H9 (cell line): ENCODE data around the gene AHSG. TPM values are rescaled to one million over a fixed set of nuclear protein-coding genes. Genes with fewer than 3 reads are reported as not detected.

ENCODE experiments used
- DNase-seq: peaks from one replicate; pipeline ENCODE4 v3.0.0-alpha.2; 2017
- H2AFZ ChIP-seq: one replicate; pipeline ENCODE4 v1.6.1; 2013; ENCODE audit warnings: mild to moderate bottlenecking, low read length, control low read depth, moderate library complexity
- H2AK5ac ChIP-seq: 2 replicates; pipeline ENCODE4 v1.6.1; 2013; ENCODE audit warnings: low read length, control low read depth, mixed read lengths; ENCODE audit not compliant: insufficient read length
- H2BK120ac ChIP-seq: one replicate; pipeline ENCODE4 v1.6.1; 2013; ENCODE audit warnings: low read depth, mild to moderate bottlenecking, low read length, control low read depth, inconsistent platforms; ENCODE audit not compliant: poor library complexity, severe bottlenecking
- H2BK12ac ChIP-seq: 2 replicates; pipeline ENCODE4 v1.6.1; 2013; ENCODE audit warnings: low read length, control low read depth, mixed read lengths, low read depth; ENCODE audit not compliant: insufficient read length
- H2BK15ac ChIP-seq: 2 replicates; pipeline ENCODE4 v1.6.1; 2013; ENCODE audit warnings: low read depth, low read length, control low read depth
- H2BK20ac ChIP-seq: one replicate; pipeline ENCODE4 v1.6.1; 2013; ENCODE audit warnings: low read depth, mild to moderate bottlenecking, low read length, control low read depth, inconsistent platforms; ENCODE audit not compliant: poor library complexity, severe bottlenecking
- H2BK5ac ChIP-seq: 2 replicates; pipeline ENCODE4 v1.6.1; 2013; ENCODE audit warnings: low read length, control low read depth, mixed read lengths; ENCODE audit not compliant: insufficient read length
- H3K14ac ChIP-seq: 2 replicates; pipeline ENCODE4 v1.6.1; 2013; ENCODE audit warnings: low read length, control low read depth; ENCODE audit not compliant: insufficient read depth
- H3K18ac ChIP-seq: 2 replicates; pipeline ENCODE4 v1.6.1; 2013; ENCODE audit warnings: low read depth, mild to moderate bottlenecking, mixed read lengths, low read length, control low read depth; ENCODE audit not compliant: insufficient read length
- H3K23ac ChIP-seq: 2 replicates; pipeline ENCODE4 v1.6.1; 2013; ENCODE audit warnings: low read length, control low read depth, mixed read lengths, low read depth; ENCODE audit not compliant: insufficient read length
- H3K23me2 ChIP-seq: 2 replicates; pipeline ENCODE4 v1.6.1; 2013; ENCODE audit warnings: low read depth, mild to moderate bottlenecking, mixed read lengths, low read length, control low read depth; ENCODE audit not compliant: insufficient read length, poor library complexity, severe bottlenecking
- H3K27ac ChIP-seq: 2 replicates; pipeline ENCODE4 v1.5.1; 2013; ENCODE audit warnings: low read length, control low read depth, mixed read lengths, low read depth; ENCODE audit not compliant: insufficient read length
- H3K27me3 ChIP-seq: 2 replicates; pipeline ENCODE4 v1.6.1; 2013; ENCODE audit warnings: low read length, control low read depth, inconsistent platforms; ENCODE audit not compliant: insufficient read depth
- H3K4ac ChIP-seq: 2 replicates; pipeline ENCODE4 v1.6.1; 2013; ENCODE audit warnings: low read depth, mild to moderate bottlenecking, control low read depth, inconsistent platforms, low read length, moderate library complexity
- H3K4me1 ChIP-seq: 2 replicates; pipeline ENCODE4 v1.6.1; 2013; ENCODE audit warnings: low read length, control low read depth, inconsistent platforms; ENCODE audit not compliant: insufficient read depth
- H3K4me2 ChIP-seq: 2 replicates; pipeline ENCODE4 v1.6.1; 2013; ENCODE audit warnings: low read length, control low read depth, mixed read lengths; ENCODE audit not compliant: insufficient read length, insufficient read depth
- H3K56ac ChIP-seq: 2 replicates; pipeline ENCODE4 v1.6.1; 2013; ENCODE audit warnings: low read depth, mild to moderate bottlenecking, mixed read lengths, low read length, control low read depth; ENCODE audit not compliant: insufficient read length
- H3K79me1 ChIP-seq: 2 replicates; pipeline ENCODE4 v1.6.1; 2013; ENCODE audit warnings: low read depth, mild to moderate bottlenecking, moderate library complexity, low read length, control low read depth, inconsistent platforms; ENCODE audit not compliant: insufficient read depth, poor library complexity, severe bottlenecking
- H3K79me2 ChIP-seq: 2 replicates; pipeline ENCODE4 v1.6.1; 2013; ENCODE audit warnings: low read length, control low read depth, inconsistent platforms; ENCODE audit not compliant: insufficient read depth
- H3K9ac ChIP-seq: 2 replicates; pipeline ENCODE4 v1.6.1; 2013; ENCODE audit warnings: low read length, control low read depth, mixed read lengths; ENCODE audit not compliant: insufficient read length; ENCODE audit errors: extremely low read depth
- H3K9me3 ChIP-seq: one replicate; pipeline ENCODE4 v1.6.1; 2013; ENCODE audit warnings: low read depth, low read length, inconsistent platforms; ENCODE audit not compliant: control insufficient read depth
- H3T11ph ChIP-seq: one replicate; pipeline ENCODE4 v1.6.1; 2013; ENCODE audit warnings: mild to moderate bottlenecking, low read length, control low read depth, inconsistent platforms
- H4K20me1 ChIP-seq: one replicate; pipeline ENCODE4 v1.6.1; 2013; ENCODE audit not compliant: control insufficient read depth, insufficient read length, insufficient read depth
- H4K5ac ChIP-seq: 2 replicates; pipeline ENCODE4 v1.6.1; 2013; ENCODE audit warnings: low read depth, mild to moderate bottlenecking, mixed read lengths, low read length, control low read depth; ENCODE audit not compliant: insufficient read length
- H4K8ac ChIP-seq: replicated peaks from 2 replicates; pipeline ENCODE4 v1.6.1; 2013; ENCODE audit warnings: low read length, control low read depth, mixed read lengths, low read depth; ENCODE audit not compliant: insufficient read length
- H4K91ac ChIP-seq: 2 replicates; pipeline ENCODE4 v1.6.1; 2013; ENCODE audit warnings: low read depth, mild to moderate bottlenecking, moderate library complexity, mixed read lengths, low read length, control low read depth; ENCODE audit not compliant: insufficient read length
- H3K27ac Mint-ChIP-seq, 3 experiments: 2 replicates in 2 of 3; 3 replicates in 1 of 3; pipeline ENCODE4 v1.8.0; 2020 to 2021; ENCODE audit warnings: mixed read lengths in 3 of 3, mild to moderate bottlenecking in 1 of 3, moderate library complexity in 1 of 3
- H3K27me3 Mint-ChIP-seq: 2 replicates; pipeline ENCODE4 v1.8.0; 2021; ENCODE audit warnings: low read depth, mild to moderate bottlenecking, moderate library complexity, mixed read lengths
- H3K36me3 Mint-ChIP-seq, 3 experiments: 2 replicates in 2 of 3; 3 replicates in 1 of 3; pipeline ENCODE4 v1.8.0; 2020 to 2021; ENCODE audit warnings: low read depth in 3 of 3, mixed read lengths in 3 of 3; ENCODE audit not compliant: insufficient read depth in 1 of 3
- H3K4me1 Mint-ChIP-seq, 2 experiments: 2 replicates each; pipeline ENCODE4 v1.8.0; 2020; ENCODE audit warnings: mixed read lengths in 2 of 2
- H3K4me3 Mint-ChIP-seq, 2 experiments: 2 replicates in 1 of 2; 3 replicates in 1 of 2; pipeline ENCODE4 v1.8.0; 2020 to 2021; ENCODE audit warnings: mild to moderate bottlenecking in 2 of 2, mixed read lengths in 2 of 2, moderate library complexity in 1 of 2
- H3K9me3 Mint-ChIP-seq, 2 experiments: 2 replicates in 1 of 2; 3 replicates in 1 of 2; pipeline ENCODE4 v1.8.0; 2020; ENCODE audit warnings: mild to moderate bottlenecking in 2 of 2, mixed read lengths in 2 of 2, moderate library complexity in 1 of 2
- WGBS: extraction: QIAGEN DNeasy Blood & Tissue Kit; methylation state at CpG from one replicate; pipeline ENCODE4 v1.1.7; 2013; ENCODE audit warnings: missing lambda C conversion rate, low lambda C conversion rate, mixed read lengths; ENCODE audit not compliant: insufficient read length; ENCODE audit errors: extremely low coverage; 5-methylcytosine and 5-hydroxymethylcytosine counted together
- total RNA-seq: library from RNA; stranded (reverse); gene quantifications from 2 replicates; pipeline ENCODE4 v1.2.1, GENCODE V29; 2021
- TF ChIP-seq, protein P1 (sequence below): fragments of 200-600 bp; sonication (generic); conservative IDR thresholded peaks from 3 replicates; pipeline ENCODE4 v1.8.0; 2021; ENCODE audit warnings: antibody characterized with exemption, mild to moderate bottlenecking

The AHSG gene
- total RNA-seq, 1 experiment from 2014 or later, result not detected

DNA sequence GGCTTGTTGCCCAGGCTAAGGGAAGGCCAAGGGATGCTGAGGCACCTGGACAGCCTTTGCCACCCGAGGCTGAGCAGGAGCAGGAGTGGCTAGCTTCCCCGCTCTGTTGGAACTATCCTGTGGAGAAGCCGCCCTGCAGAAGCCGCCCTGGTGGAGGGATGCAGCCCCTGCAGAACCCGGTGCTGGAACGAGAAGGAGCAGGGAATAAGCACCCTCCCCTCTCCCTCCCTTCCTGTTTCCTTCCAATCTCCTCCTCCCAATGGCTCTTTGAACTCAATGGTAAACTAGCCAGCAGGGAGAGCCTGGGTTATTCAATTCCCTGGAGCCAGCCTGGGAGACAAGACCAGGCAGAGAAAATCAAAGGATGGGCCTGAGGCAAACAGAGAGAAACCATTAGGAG is 41.1 kb downstream of the AHSG start:
- Histone ChIP-seq H4K91ac (no peak overlapping the region), H3K9ac (no peak overlapping the region), H3K9me3 (no peaks in the 10 kb centered on the region), H3T11ph (no peak overlapping the region), H2BK12ac (no peak overlapping the region), H4K8ac (no peak overlapping the region), H3K27me3 (no peaks in the 10 kb centered on the region), H4K5ac (no peak overlapping the region), H4K20me1 (no peaks in the 10 kb centered on the region), H2BK120ac (no peak overlapping the region), H3K14ac (no peak overlapping the region), H2BK5ac (no peak overlapping the region), H3K79me2 (no peaks in the 10 kb centered on the region), H3K4ac (no peak overlapping the region), H2BK15ac (no peak overlapping the region), H3K18ac (no peak overlapping the region), H3K23ac (no peak overlapping the region), H3K79me1 (no peaks in the 10 kb centered on the region), H2BK20ac (no peak overlapping the region), H3K27ac (no peak overlapping the region), H2AFZ (no peak overlapping the region), H3K4me2 (no peak overlapping the region), H2AK5ac (no peak overlapping the region), H3K56ac (no peak overlapping the region), H3K23me2 (no peaks in the 10 kb centered on the region), H3K4me1 (no peaks in the 10 kb centered on the region)
- H3K9me3 Mint-ChIP-seq, result peaks cover 15 to 16% of the 10 kb centered on the region in 2 experiments
- H3K4me1 Mint-ChIP-seq, result peaks cover 14 to 26% of the 10 kb centered on the region in 2 experiments
- DNase-seq, result peak; percentile 86
- peaks cover 11 to 17% (median 13%) of the 10 kb centered on the region in 3 experiments for H3K36me3 Mint-ChIP-seq
- H3K27ac Mint-ChIP-seq, result peak overlapping the region in 1 of 3 experiments; percentile 87; a peak in 2 of 7 replicates
- peaks cover 10% of the 10 kb centered on the region for H3K27me3 Mint-ChIP-seq
- H3K4me3 Mint-ChIP-seq, result no peak overlapping the region
- WGBS, result no CpG with 5 or more reads among the region's 6 CpGs
- TF ChIP-seq, protein P1, sequence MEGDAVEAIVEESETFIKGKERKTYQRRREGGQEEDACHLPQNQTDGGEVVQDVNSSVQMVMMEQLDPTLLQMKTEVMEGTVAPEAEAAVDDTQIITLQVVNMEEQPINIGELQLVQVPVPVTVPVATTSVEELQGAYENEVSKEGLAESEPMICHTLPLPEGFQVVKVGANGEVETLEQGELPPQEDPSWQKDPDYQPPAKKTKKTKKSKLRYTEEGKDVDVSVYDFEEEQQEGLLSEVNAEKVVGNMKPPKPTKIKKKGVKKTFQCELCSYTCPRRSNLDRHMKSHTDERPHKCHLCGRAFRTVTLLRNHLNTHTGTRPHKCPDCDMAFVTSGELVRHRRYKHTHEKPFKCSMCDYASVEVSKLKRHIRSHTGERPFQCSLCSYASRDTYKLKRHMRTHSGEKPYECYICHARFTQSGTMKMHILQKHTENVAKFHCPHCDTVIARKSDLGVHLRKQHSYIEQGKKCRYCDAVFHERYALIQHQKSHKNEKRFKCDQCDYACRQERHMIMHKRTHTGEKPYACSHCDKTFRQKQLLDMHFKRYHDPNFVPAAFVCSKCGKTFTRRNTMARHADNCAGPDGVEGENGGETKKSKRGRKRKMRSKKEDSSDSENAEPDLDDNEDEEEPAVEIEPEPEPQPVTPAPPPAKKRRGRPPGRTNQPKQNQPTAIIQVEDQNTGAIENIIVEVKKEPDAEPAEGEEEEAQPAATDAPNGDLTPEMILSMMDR, result peak; percentile 56
